Ascending aorta (tissue), 2 donors: ENCODE measurements around the gene NINL. TPM values are rescaled to one million over a fixed set of nuclear protein-coding genes. Genes with fewer than 3 reads are reported as not detected.
"Not testable (repeated sequence)": the region's sequence is repeated elsewhere in the genome, so short reads cannot be mapped to it uniquely, and the experiment has no call there.

Experiments
- DNase-seq, 2 donors: peaks; one replicate each; pipeline ENCODE4 v3.0.0-alpha.2; 2019; ENCODE audit warnings: low spot score in 2 of 2
- H3K27ac ChIP-seq, 2 donors: fragments of 200-600 bp; sonication (generic); one replicate each; pipeline ENCODE4 v1.5.1; 2016 to 2017; ENCODE audit warnings: mild to moderate bottlenecking in 1 of 2
- H3K27me3 ChIP-seq: fragments of 200-600 bp; sonication (generic); one replicate; pipeline ENCODE4 v1.5.1; 2017
- H3K36me3 ChIP-seq, 2 donors: fragments of 200-600 bp; sonication (generic); one replicate each; pipeline ENCODE4 v1.5.1; 2016
- H3K4me1 ChIP-seq, 2 donors: fragments of 200-600 bp; sonication (generic); one replicate each; pipeline ENCODE4 v1.5.1; 2016 to 2017; ENCODE audit warnings: mild to moderate bottlenecking in 1 of 2
- H3K4me3 ChIP-seq, 2 donors: fragments of 200-600 bp; sonication (generic); one replicate each; pipeline ENCODE4 v1.5.1; 2016 to 2017; ENCODE audit warnings: mild to moderate bottlenecking in 1 of 2
- H3K9me3 ChIP-seq, 2 donors: fragments of 200-600 bp; sonication (generic); one replicate each; pipeline ENCODE4 v1.5.1; 2016
- CTCF ChIP-seq, 3 experiments: fragments of 200-600 bp in 2 of 3; fragments of 450-650 bp in 1 of 3; sonication (generic) in 2 of 3; IDR thresholded peaks; one replicate each; pipeline ENCODE4 v1.5.1; 2016 to 2019; ENCODE audit warnings: antibody characterized with exemption in 3 of 3, mild to moderate bottlenecking in 1 of 3, moderate library complexity in 1 of 3
- intact Hi-C: fragments of 100-400 bp; cut with DNase I; formaldehyde crosslinking; loops from one replicate; pipeline ENCODE4 v1.15.1; 2023
- total RNA-seq: library from RNA; depleted of rRNA; stranded (reverse); fragments of >200 nt; gene quantifications from one replicate; pipeline ENCODE4 v1.1.0, GENCODE V29; 2016

Gene NINL
- total RNA-seq, 1 donor from 2014 or later: 18.0 TPM

GRCh38 chr20:25601659-25602058, 16.3 kb upstream of the NINL start:
- TF ChIP-seq CTCF (IDR thresholded peaks at IDR 0.05): no peak
- no peak for DNase-seq
- intact Hi-C loops: no loop called here
- H3K9me3 ChIP-seq: no peaks in the 10 kb centered on the region
- no peaks in the 10 kb centered on the region for H3K4me1 ChIP-seq
- no peaks in the 10 kb centered on the region for H3K27me3 ChIP-seq
- H3K27ac ChIP-seq: no peak overlapping the region
- H3K36me3 ChIP-seq: no peaks in the 10 kb centered on the region
- H3K4me3 ChIP-seq: no peak overlapping the region

- no peaks in the 10 kb centered on the region for H3K4me1 ChIP-seq
- no peaks in the 10 kb centered on the region for H3K36me3 ChIP-seq
- H3K27ac ChIP-seq: no peak overlapping the region
- no peak overlapping the region for H3K4me3 ChIP-seq
- H3K9me3 ChIP-seq: no peaks in the 10 kb centered on the region
- intact Hi-C loops: no loop called here
- TF ChIP-seq CTCF (IDR thresholded peaks at IDR 0.05): no peak
- H3K27me3 ChIP-seq: no peaks in the 10 kb centered on the region
- no peak for DNase-seq
Measured at GRCh38 chr20:25600632-25601031, 15.3 kb upstream of the NINL start.

GRCh38 chr20:25592135-25592852, 7.0 kb upstream of the NINL start:
- Histone ChIP-seq H3K9me3 (no peaks in the 10 kb centered on the region), H3K4me1 (no peaks in the 10 kb centered on the region), H3K36me3 (no peaks in the 10 kb centered on the region), H3K27ac (no peak overlapping the region), H3K4me3 (no peak overlapping the region), H3K27me3 (no peaks in the 10 kb centered on the region)
- no peak for DNase-seq
- no peak for TF ChIP-seq CTCF (IDR thresholded peaks at IDR 0.05)
- intact Hi-C loops: no loop called here

- H3K36me3 ChIP-seq, DNase-seq, H3K4me1 ChIP-seq, H3K27ac ChIP-seq, intact Hi-C loops, H3K4me3 ChIP-seq, H3K9me3 ChIP-seq, H3K27me3 ChIP-seq: not testable (repeated sequence)
Measured at GRCh38 chr20:25590778-25591177, 5.4 kb upstream of the NINL start.

GRCh38 chr20:25588491-25588890, 3.2 kb upstream of the NINL start:
- H3K4me3 ChIP-seq: no peak overlapping the region
- no peak for TF ChIP-seq CTCF (IDR thresholded peaks at IDR 0.05)
- no peak for DNase-seq
- H3K27ac ChIP-seq: no peak overlapping the region
- H3K4me1 ChIP-seq: no peaks in the 10 kb centered on the region
- H3K9me3 ChIP-seq: no peaks in the 10 kb centered on the region
- no peaks in the 10 kb centered on the region for H3K27me3 ChIP-seq
- intact Hi-C loops: loop anchor here (5.0 kb wide), 2 partner anchors 56 to 109 kb away; partner anchors contain the start of gene ZNF337
- H3K36me3 ChIP-seq: no peaks in the 10 kb centered on the region

- intact Hi-C loops: loop anchor here (5.0 kb wide), 2 partner anchors 55 to 110 kb away; partner anchors contain the start of gene ZNF337
- no peaks in the 10 kb centered on the region for H3K27me3 ChIP-seq
- no peaks in the 10 kb centered on the region for H3K36me3 ChIP-seq
- H3K9me3 ChIP-seq: no peaks in the 10 kb centered on the region
- DNase-seq: no peak
- no peak overlapping the region for H3K4me3 ChIP-seq
- no peak for TF ChIP-seq CTCF (IDR thresholded peaks at IDR 0.05)
- no peak overlapping the region for H3K27ac ChIP-seq
- no peaks in the 10 kb centered on the region for H3K4me1 ChIP-seq
Measured at GRCh38 chr20:25587536-25587935, 2.2 kb upstream of the NINL start.
